Mesenchymal stem cell (in vitro differentiated cells and primary cell): Measurements from ENCODE around the gene RBM17.
"Not testable (repeated sequence)": the region's sequence is repeated elsewhere in the genome, so short reads cannot be mapped to it uniquely, and the experiment has no call there.

Experiments used
- DNase-seq: peaks from one replicate; pipeline ENCODE4 v3.0.0-alpha.2; 2013
- H2AFZ ChIP-seq: one replicate; pipeline ENCODE4 v1.6.1; 2013; ENCODE audit warnings: low read depth, mild to moderate bottlenecking, control low read depth, inconsistent platforms, low read length, moderate library complexity
- H2AK5ac ChIP-seq: 2 replicates; pipeline ENCODE4 v1.6.1; 2013; ENCODE audit warnings: low read length, moderate library complexity, mild to moderate bottlenecking, inconsistent platforms; ENCODE audit not compliant: severe bottlenecking
- H2BK120ac ChIP-seq: one replicate; pipeline ENCODE4 v1.6.1; 2013; ENCODE audit warnings: low read depth, mild to moderate bottlenecking, inconsistent platforms, low read length, moderate library complexity
- H2BK12ac ChIP-seq, 2 experiments: one replicate each; pipeline ENCODE4 v1.6.1; 2013; ENCODE audit warnings: inconsistent platforms in 2 of 2, low read length in 2 of 2, mild to moderate bottlenecking in 2 of 2, moderate library complexity in 2 of 2, control low read depth in 1 of 2
- H2BK15ac ChIP-seq: one replicate; pipeline ENCODE4 v1.6.1; 2013; ENCODE audit warnings: mild to moderate bottlenecking, low read depth, inconsistent platforms; ENCODE audit not compliant: poor library complexity, severe bottlenecking
- H2BK5ac ChIP-seq: 2 replicates; pipeline ENCODE4 v1.6.1; 2013; ENCODE audit warnings: low read depth, mild to moderate bottlenecking, low read length, control low read depth, inconsistent platforms; ENCODE audit not compliant: poor library complexity, severe bottlenecking
- H3K14ac ChIP-seq, 2 experiments: one replicate each; pipeline ENCODE4 v1.6.1; 2013; ENCODE audit warnings: inconsistent platforms in 2 of 2, low read length in 2 of 2, control low read depth in 1 of 2, mild to moderate bottlenecking in 1 of 2, moderate library complexity in 1 of 2
- H3K18ac ChIP-seq, 2 experiments: one replicate each; pipeline ENCODE4 v1.6.1; 2013; ENCODE audit warnings: inconsistent platforms in 2 of 2, low read length in 2 of 2, control low read depth in 1 of 2, low read depth in 1 of 2, mild to moderate bottlenecking in 1 of 2
- H3K23ac ChIP-seq, 2 experiments: one replicate each; pipeline ENCODE4 v1.6.1; 2013; ENCODE audit warnings: inconsistent platforms in 2 of 2, low read length in 2 of 2, mild to moderate bottlenecking in 2 of 2, moderate library complexity in 2 of 2, control low read depth in 1 of 2
- H3K27ac ChIP-seq: 2 replicates; pipeline ENCODE4 v1.5.1; 2013; ENCODE audit warnings: mild to moderate bottlenecking, moderate library complexity, low read length, control low read depth, inconsistent platforms; ENCODE audit not compliant: poor library complexity, severe bottlenecking
- H3K27me3 ChIP-seq, 2 experiments: 2 replicates each; pipeline versions ENCODE4 v1.6.1 to v1.7.0; 2013; ENCODE audit warnings: low read length in 2 of 2, mild to moderate bottlenecking in 2 of 2, moderate library complexity in 2 of 2, control low read depth in 1 of 2, inconsistent platforms in 1 of 2; ENCODE audit not compliant: control insufficient read depth in 1 of 2, insufficient read depth in 1 of 2
- H3K36me3 ChIP-seq, 2 experiments: 2 replicates each; pipeline versions ENCODE4 v1.6.1 to v1.7.0; 2013; ENCODE audit warnings: low read length in 2 of 2, control low read depth in 1 of 2, inconsistent platforms in 1 of 2, low read depth in 1 of 2, mild to moderate bottlenecking in 1 of 2; ENCODE audit not compliant: insufficient read depth in 2 of 2, control insufficient read depth in 1 of 2
- H3K4ac ChIP-seq, 2 experiments: one replicate each; pipeline ENCODE4 v1.6.1; 2013; ENCODE audit warnings: inconsistent platforms in 2 of 2, low read length in 2 of 2, mild to moderate bottlenecking in 2 of 2, moderate library complexity in 2 of 2, control low read depth in 1 of 2, low read depth in 1 of 2
- H3K4me1 ChIP-seq: 2 replicates; pipeline ENCODE4 v1.6.1; 2013; ENCODE audit warnings: low read depth, low read length, control low read depth; ENCODE audit not compliant: control insufficient read depth, insufficient read depth
- H3K4me2 ChIP-seq: 2 replicates; pipeline ENCODE4 v1.6.1; 2013; ENCODE audit warnings: low read length, mild to moderate bottlenecking, inconsistent platforms; ENCODE audit not compliant: poor library complexity, severe bottlenecking
- H3K4me3 ChIP-seq, 2 experiments: 2 replicates each; pipeline versions ENCODE4 v1.5.1 to v1.7.0; 2013; ENCODE audit warnings: low read length in 2 of 2, mild to moderate bottlenecking in 2 of 2, control low read depth in 1 of 2, low read depth in 1 of 2; ENCODE audit not compliant: insufficient read depth in 1 of 2
- H3K79me1 ChIP-seq: replicated peaks from 2 replicates; pipeline ENCODE4 v1.6.1; 2013; ENCODE audit warnings: mild to moderate bottlenecking, control low read depth, low read length, inconsistent platforms; ENCODE audit not compliant: poor library complexity, severe bottlenecking
- H3K9ac ChIP-seq: 2 replicates; pipeline ENCODE4 v1.7.0; 2013; ENCODE audit warnings: mild to moderate bottlenecking, low read length, moderate library complexity
- H3K9me3 ChIP-seq: 2 replicates; pipeline ENCODE4 v1.7.0; 2013; ENCODE audit warnings: mild to moderate bottlenecking, low read length; ENCODE audit not compliant: control insufficient read depth
- H4K8ac ChIP-seq: one replicate; pipeline ENCODE4 v1.6.1; 2013; ENCODE audit warnings: inconsistent platforms, mild to moderate bottlenecking, low read length, moderate library complexity
- H4K91ac ChIP-seq: one replicate; pipeline ENCODE4 v1.6.1; 2013; ENCODE audit warnings: mild to moderate bottlenecking, low read length, inconsistent platforms
- WGBS: methylation state at CpG from one replicate; pipeline ENCODE4 v1.1.7; 2013; ENCODE audit warnings: mixed read lengths; 5-methylcytosine and 5-hydroxymethylcytosine counted together

The RBM17 gene

DNA sequence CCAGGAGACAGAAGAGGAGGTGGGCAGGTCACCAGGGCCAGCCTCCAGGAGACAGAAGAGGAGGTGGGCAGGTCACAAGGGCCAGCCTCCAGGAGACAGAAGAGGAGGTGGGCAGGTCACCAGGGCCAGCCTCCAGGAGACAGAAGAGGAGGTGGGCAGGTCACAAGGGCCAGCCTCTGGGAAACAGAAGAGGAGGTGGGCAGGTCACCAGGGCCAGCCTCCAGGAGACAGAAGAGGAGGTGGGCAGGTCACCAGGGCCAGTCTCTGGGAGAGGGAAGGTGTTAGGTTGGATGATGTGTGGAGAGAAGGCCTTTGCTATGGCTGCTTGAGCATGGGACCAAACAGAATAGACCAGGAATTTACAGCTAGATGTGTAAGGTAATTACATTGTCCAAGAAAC lies 38.6 kb downstream of the RBM17 start:
- not testable (repeated sequence) for H3K14ac ChIP-seq

DNA sequence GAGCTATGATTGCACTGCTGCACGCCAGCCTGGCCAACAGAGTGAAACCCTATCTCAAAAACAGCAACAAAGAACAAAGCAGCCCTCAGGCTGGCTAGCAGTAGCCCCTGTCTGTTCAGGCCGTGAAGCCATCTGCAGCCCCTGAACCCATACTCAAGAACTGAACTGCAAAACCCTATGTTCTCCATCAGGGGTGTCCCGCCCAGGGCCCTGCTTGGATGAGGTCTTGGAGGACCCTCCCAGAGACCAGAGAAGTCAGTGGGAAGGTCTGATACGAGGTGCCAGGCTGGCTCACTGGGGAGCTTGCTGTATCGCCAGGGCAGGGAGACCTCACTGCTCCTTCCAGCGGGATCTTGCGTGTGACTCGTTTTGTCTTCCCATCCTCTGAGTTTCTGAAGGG lies 39.3 kb downstream of the RBM17 start:
- H3K4me1 ChIP-seq, result peaks cover 6% of the 10 kb centered on the region

More for the DNA sequence above, 38.6 kb downstream of the RBM17 start:
- not testable (repeated sequence) for DNase-seq, H3K9ac ChIP-seq, H2BK15ac ChIP-seq, H3K4ac ChIP-seq, H2BK5ac ChIP-seq, H3K27ac ChIP-seq, H4K8ac ChIP-seq, H3K23ac ChIP-seq, H2AFZ ChIP-seq, H3K4me1 ChIP-seq, H3K4me2 ChIP-seq, H3K9me3 ChIP-seq, H4K91ac ChIP-seq, H3K4me3 ChIP-seq, H3K79me1 ChIP-seq, H2BK12ac ChIP-seq, H2BK120ac ChIP-seq, H2AK5ac ChIP-seq, H3K18ac ChIP-seq, H3K36me3 ChIP-seq
- H3K27me3 ChIP-seq, result peaks cover 0 to 28% of the 10 kb centered on the region in 2 experiments

DNA sequence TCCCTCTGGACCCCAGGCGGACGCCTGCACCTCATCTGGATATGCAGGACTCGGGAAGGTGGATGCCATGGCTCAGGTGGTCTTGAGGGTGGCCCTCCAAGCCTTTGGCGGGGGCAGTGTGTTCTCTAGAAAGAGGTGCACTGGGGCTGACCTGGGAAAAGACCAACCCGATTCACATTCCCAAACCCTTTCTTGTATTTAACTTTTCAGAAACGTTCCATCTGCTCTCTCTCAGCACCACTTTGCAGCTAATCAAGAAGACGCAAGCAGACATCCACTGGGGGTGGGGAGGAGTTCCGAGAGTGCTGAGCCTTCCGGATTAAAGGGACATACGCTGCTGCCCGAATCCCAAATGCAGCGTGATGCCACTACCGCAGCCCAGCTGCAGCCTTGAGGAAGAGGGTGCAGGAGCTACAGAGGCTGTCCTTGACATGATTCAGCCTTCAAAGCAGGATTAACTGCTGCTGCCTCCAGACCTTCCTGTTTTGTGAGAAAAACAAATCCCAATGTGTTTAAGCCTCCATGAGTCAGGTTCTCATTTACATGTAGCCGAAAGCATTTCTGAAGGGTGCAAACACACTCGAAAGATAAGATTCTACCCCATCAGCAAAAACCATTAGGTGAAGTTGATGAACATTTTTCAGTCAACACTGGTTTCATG lies 39.9 kb downstream of the RBM17 start:
- no peak overlapping the region for H3K4ac ChIP-seq
- H3K9me3 ChIP-seq, result no peaks in the 10 kb centered on the region
- no peak overlapping the region for H2BK5ac ChIP-seq
- H2AK5ac ChIP-seq, result no peak overlapping the region
- peak overlapping the region; percentile 83 for H2AFZ ChIP-seq
- 28% methylated on average over 14 of the region's 15 CpGs for WGBS
- no peaks in the 10 kb centered on the region for H3K36me3 ChIP-seq
- H2BK120ac ChIP-seq, result no peak overlapping the region
- H3K4me3 ChIP-seq, result peak overlapping the region in 1 of 2 experiments; percentile 55
- H2BK12ac ChIP-seq, result no peak overlapping the region
- H3K18ac ChIP-seq, result peak overlapping the region in 1 of 2 experiments; percentile 80
- peaks cover 0 to 30% of the 10 kb centered on the region in 2 experiments for H3K27me3 ChIP-seq
- no peak overlapping the region for H3K23ac ChIP-seq
- no peak overlapping the region for H4K91ac ChIP-seq
- peak overlapping the region in 1 of 2 experiments; percentile 72 for H3K14ac ChIP-seq
- no peak overlapping the region for H2BK15ac ChIP-seq
- H3K79me1 ChIP-seq, result no peaks in the 10 kb centered on the region
- DNase-seq, result peak; percentile 65
- H3K9ac ChIP-seq, result no peak overlapping the region
- H3K27ac ChIP-seq, result no peak overlapping the region
- no peak overlapping the region for H4K8ac ChIP-seq
- H3K4me1 ChIP-seq, result peaks cover 6% of the 10 kb centered on the region
- no peak overlapping the region for H3K4me2 ChIP-seq

More for the DNA sequence above, 39.3 kb downstream of the RBM17 start:
- no peak overlapping the region for H4K91ac ChIP-seq
- H3K27ac ChIP-seq, result no peak overlapping the region
- no peak overlapping the region for H3K18ac ChIP-seq
- H3K4ac ChIP-seq, result no peak overlapping the region
- H2BK12ac ChIP-seq, result no peak overlapping the region
- H2AFZ ChIP-seq, result no peak overlapping the region
- H2BK15ac ChIP-seq, result no peak overlapping the region
- no peak overlapping the region for H3K4me2 ChIP-seq
- H3K9me3 ChIP-seq, result no peaks in the 10 kb centered on the region
- no peak overlapping the region for H3K9ac ChIP-seq
- H2BK5ac ChIP-seq, result no peak overlapping the region
- no peak overlapping the region for H3K23ac ChIP-seq
- H2AK5ac ChIP-seq, result no peak overlapping the region
- H3K79me1 ChIP-seq, result no peaks in the 10 kb centered on the region
- H3K27me3 ChIP-seq, result peaks cover 0 to 30% of the 10 kb centered on the region in 2 experiments
- DNase-seq, result no peak
- no peak overlapping the region for H3K4me3 ChIP-seq
- 88% methylated on average over 4 of the region's 8 CpGs for WGBS
- no peak overlapping the region for H2BK120ac ChIP-seq
- H3K36me3 ChIP-seq, result no peaks in the 10 kb centered on the region
- H4K8ac ChIP-seq, result no peak overlapping the region
- no peak overlapping the region for H3K14ac ChIP-seq

DNA sequence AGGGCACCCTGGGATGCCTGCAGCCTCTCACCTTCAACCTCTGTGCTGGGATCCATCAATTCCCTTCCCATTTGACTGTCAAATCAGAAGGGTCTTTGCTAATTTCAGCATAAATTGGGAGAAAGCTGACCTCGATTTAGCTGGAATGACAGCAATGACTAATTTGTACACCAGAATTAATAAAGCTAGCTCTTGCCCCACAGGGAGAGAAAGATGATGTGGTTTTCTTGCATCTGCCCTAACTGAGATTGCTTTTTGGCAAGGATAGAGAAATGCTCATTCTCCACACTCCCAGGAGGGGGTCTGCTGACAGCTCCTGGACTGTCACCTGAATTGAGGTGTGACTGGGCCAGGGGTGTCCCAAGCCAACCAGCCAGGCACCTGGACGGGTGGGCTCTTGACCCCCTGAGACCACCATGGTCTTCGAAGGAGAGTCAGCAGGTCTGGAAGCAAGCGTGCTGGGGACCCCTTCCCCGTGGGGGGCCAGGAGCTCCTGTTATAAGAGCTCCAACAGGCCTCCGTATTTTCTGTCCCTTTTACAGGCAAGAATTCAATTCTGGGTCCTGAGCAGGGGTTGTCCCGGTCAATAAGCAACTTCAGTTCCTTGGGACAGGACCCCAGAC lies 42.1 kb downstream of the RBM17 start:
- H3K9me3 ChIP-seq, result no peaks in the 10 kb centered on the region
- no peak overlapping the region for H4K8ac ChIP-seq
- no peak overlapping the region for H4K91ac ChIP-seq
- H3K4me2 ChIP-seq, result no peak overlapping the region
- no peak overlapping the region for H3K9ac ChIP-seq
- no peak overlapping the region for H2BK5ac ChIP-seq
- H2AFZ ChIP-seq, result no peak overlapping the region
- H3K27ac ChIP-seq, result no peak overlapping the region
- no peaks in the 10 kb centered on the region for H3K36me3 ChIP-seq
- no peaks in the 10 kb centered on the region for H3K79me1 ChIP-seq
- peaks cover 0 to 44% of the 10 kb centered on the region in 2 experiments for H3K27me3 ChIP-seq
- no peak overlapping the region for H2BK120ac ChIP-seq
- peaks cover 6% of the 10 kb centered on the region for H3K4me1 ChIP-seq
- H3K23ac ChIP-seq, result no peak overlapping the region
- H2BK15ac ChIP-seq, result no peak overlapping the region
- WGBS, result 81% methylated on average over 7 of the region's 7 CpGs
- H3K4ac ChIP-seq, result no peak overlapping the region
- no peak overlapping the region for H2AK5ac ChIP-seq
- DNase-seq, result no peak
- no peak overlapping the region for H3K4me3 ChIP-seq
- H3K18ac ChIP-seq, result no peak overlapping the region
- no peak overlapping the region for H3K14ac ChIP-seq
- no peak overlapping the region for H2BK12ac ChIP-seq
